Fibroblast of lung (primary cell): Measurements from ENCODE around the gene SNAP47. TPM values are rescaled to one million over a fixed set of nuclear protein-coding genes. Genes with fewer than 3 reads are reported as not detected.
"Not testable (repeated sequence)": the region's sequence is repeated elsewhere in the genome, so short reads cannot be mapped to it uniquely, and the experiment has no call there.

Experiments used
- DNase-seq, 2 donors: peaks; one replicate each; pipeline versions ENCODE4 v3.0.0 to v3.0.0-alpha.2; 2010; ENCODE audit warnings: low read depth in 2 of 2
- H2AFZ ChIP-seq: 2 replicates; pipeline ENCODE4 v1.5.1; 2012; ENCODE audit warnings: low read length, control low read depth, inconsistent platforms
- H3K27ac ChIP-seq: 2 replicates; pipeline ENCODE4 v1.5.1; 2011; ENCODE audit warnings: low read length, control low read depth; ENCODE audit not compliant: insufficient read depth
- H3K27me3 ChIP-seq: 2 replicates; pipeline ENCODE4 v1.5.1; 2011; ENCODE audit warnings: mild to moderate bottlenecking, low read length; ENCODE audit not compliant: control insufficient read depth, insufficient read depth
- H3K36me3 ChIP-seq: 2 replicates; pipeline ENCODE4 v1.5.1; 2011; ENCODE audit warnings: low read length; ENCODE audit not compliant: control insufficient read depth, insufficient read depth
- H3K4me1 ChIP-seq: 2 replicates; pipeline ENCODE4 v1.5.1; 2011; ENCODE audit warnings: low read length; ENCODE audit not compliant: control insufficient read depth, insufficient read depth; ENCODE audit errors: extremely low read depth
- H3K4me2 ChIP-seq: 2 replicates; pipeline ENCODE4 v1.5.1; 2011; ENCODE audit warnings: low read length, control low read depth; ENCODE audit not compliant: insufficient read depth; ENCODE audit errors: extremely low read depth
- H3K4me3 ChIP-seq, 4 experiments: fragments of 200-600 bp in 1 of 4; sonication (generic) in 1 of 4; replicated peaks in 1 of 4; 2 replicates each; pipeline ENCODE4 v1.5.1; 2011 to 2016; ENCODE audit warnings: low read length in 4 of 4, low read depth in 3 of 4, mild to moderate bottlenecking in 3 of 4, control low read depth in 2 of 4, inconsistent platforms in 1 of 4, mixed read lengths in 1 of 4; ENCODE audit not compliant: insufficient read depth in 1 of 4; ENCODE audit errors: control extremely low read depth in 1 of 4
- H3K79me2 ChIP-seq: 2 replicates; pipeline ENCODE4 v1.5.1; 2012; ENCODE audit warnings: mild to moderate bottlenecking, low read length, inconsistent platforms; ENCODE audit not compliant: control insufficient read depth, insufficient read depth
- H3K9ac ChIP-seq: 2 replicates; pipeline ENCODE4 v1.5.1; 2011; ENCODE audit warnings: mild to moderate bottlenecking, low read length, control low read depth; ENCODE audit not compliant: insufficient read depth
- H3K9me3 ChIP-seq: 2 replicates; pipeline ENCODE4 v1.5.1; 2012; ENCODE audit warnings: low read depth, low read length; ENCODE audit not compliant: control insufficient read depth, insufficient read depth
- H4K20me1 ChIP-seq: 2 replicates; pipeline ENCODE4 v1.5.1; 2011; ENCODE audit warnings: low read length; ENCODE audit not compliant: control insufficient read depth, insufficient read depth; ENCODE audit errors: extremely low read depth
- EZH2 ChIP-seq: IDR thresholded peaks from 2 replicates; pipeline ENCODE4 v1.5.1; 2012; ENCODE audit warnings: low read length, control low read depth, mild to moderate bottlenecking; ENCODE audit errors: missing control alignments
- polyA plus RNA-seq, 2 donors: library from polyadenylated mRNA; depleted of rRNA in 1 of 2; stranded (reverse) in 1 of 2; unstranded in 1 of 2; fragments of >200 nt; gene quantifications; 2 replicates each; pipeline ENCODE4 v1.2.1, GENCODE V29; 2011 to 2012; ENCODE audit warnings: missing spikeins in 1 of 2
- total RNA-seq: library from RNA; depleted of rRNA; stranded (reverse); fragments of >200 nt; gene quantifications from 2 replicates; pipeline ENCODE4 v1.2.1, GENCODE V29; 2014
- TF ChIP-seq, protein P1 (sequence below), 2 donors: IDR thresholded peaks in 1 of 2; conservative IDR thresholded peaks in 1 of 2; 1 replicate in 1 of 2; 2 replicates in 1 of 2; pipeline ENCODE4 v1.5.1; 2011 to 2012; ENCODE audit warnings: low read length in 2 of 2, control low read depth in 1 of 2, inconsistent platforms in 1 of 2, low read depth in 1 of 2, mild to moderate bottlenecking in 1 of 2

Gene SNAP47
- total and polyA plus RNA-seq, 2 donors (not counting 1 experiment from before 2014, with no cell fraction given): 32.4 to 66.9 TPM

DNA sequence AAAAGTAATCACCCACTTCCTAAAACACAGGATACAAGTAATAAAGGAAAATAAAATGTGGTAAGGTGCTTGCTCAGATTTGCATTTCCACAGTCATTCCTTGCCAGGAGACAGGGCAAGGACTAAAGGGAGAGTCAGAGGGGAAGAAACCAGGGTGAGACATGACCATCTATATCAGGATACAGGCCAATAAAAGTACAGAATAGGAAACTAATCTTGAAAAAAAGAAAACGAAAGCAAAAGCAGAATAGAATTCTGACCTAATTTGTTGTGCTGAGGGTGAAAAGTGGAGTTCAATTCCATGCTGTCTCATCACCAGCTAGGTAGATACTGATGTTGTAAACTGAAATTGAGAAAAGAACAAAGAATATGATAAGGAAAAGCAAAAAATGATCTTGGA is 27.4 kb upstream of the SNAP47 start:
- Histone ChIP-seq H3K4me2 (no peak overlapping the region), H4K20me1 (no peaks in the 10 kb centered on the region)

GRCh38 chr1:227709451-227709850 is 25.8 kb upstream of the SNAP47 start:
- Histone ChIP-seq H3K36me3 (no peaks in the 10 kb centered on the region), H3K27me3 (no peaks in the 10 kb centered on the region), H4K20me1 (no peaks in the 10 kb centered on the region), H3K79me2 (no peaks in the 10 kb centered on the region), H3K27ac (no peak overlapping the region), H3K9me3 (no peaks in the 10 kb centered on the region), H2AFZ (no peak overlapping the region), H3K4me2 (no peak overlapping the region), H3K4me1 (no peaks in the 10 kb centered on the region), H3K9ac (no peak overlapping the region), H3K4me3 (no peak overlapping the region)
- TF ChIP-seq EZH2: no peak
- TF ChIP-seq, protein P1, sequence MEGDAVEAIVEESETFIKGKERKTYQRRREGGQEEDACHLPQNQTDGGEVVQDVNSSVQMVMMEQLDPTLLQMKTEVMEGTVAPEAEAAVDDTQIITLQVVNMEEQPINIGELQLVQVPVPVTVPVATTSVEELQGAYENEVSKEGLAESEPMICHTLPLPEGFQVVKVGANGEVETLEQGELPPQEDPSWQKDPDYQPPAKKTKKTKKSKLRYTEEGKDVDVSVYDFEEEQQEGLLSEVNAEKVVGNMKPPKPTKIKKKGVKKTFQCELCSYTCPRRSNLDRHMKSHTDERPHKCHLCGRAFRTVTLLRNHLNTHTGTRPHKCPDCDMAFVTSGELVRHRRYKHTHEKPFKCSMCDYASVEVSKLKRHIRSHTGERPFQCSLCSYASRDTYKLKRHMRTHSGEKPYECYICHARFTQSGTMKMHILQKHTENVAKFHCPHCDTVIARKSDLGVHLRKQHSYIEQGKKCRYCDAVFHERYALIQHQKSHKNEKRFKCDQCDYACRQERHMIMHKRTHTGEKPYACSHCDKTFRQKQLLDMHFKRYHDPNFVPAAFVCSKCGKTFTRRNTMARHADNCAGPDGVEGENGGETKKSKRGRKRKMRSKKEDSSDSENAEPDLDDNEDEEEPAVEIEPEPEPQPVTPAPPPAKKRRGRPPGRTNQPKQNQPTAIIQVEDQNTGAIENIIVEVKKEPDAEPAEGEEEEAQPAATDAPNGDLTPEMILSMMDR (conservative IDR thresholded peaks at IDR 0.05 in 1 of 2, IDR thresholded peaks at IDR 0.05 in 1 of 2; ENCODE audit: low read depth in 1 of 2, low read length in 2 of 2): no peak
- no peak for DNase-seq

More for the DNA sequence above, 27.4 kb upstream of the SNAP47 start:
- no peaks in the 10 kb centered on the region for H3K27me3 ChIP-seq
- no peak overlapping the region for H3K27ac ChIP-seq
- no peaks in the 10 kb centered on the region for H3K79me2 ChIP-seq
- no peaks in the 10 kb centered on the region for H3K9me3 ChIP-seq
- no peak overlapping the region for H2AFZ ChIP-seq
- no peak overlapping the region for H3K9ac ChIP-seq
- no peak overlapping the region for H3K4me3 ChIP-seq
- no peaks in the 10 kb centered on the region for H3K36me3 ChIP-seq
- H3K4me1 ChIP-seq: no peaks in the 10 kb centered on the region
- DNase-seq: no peak
- TF ChIP-seq, protein P1 (conservative IDR thresholded peaks at IDR 0.05 in 1 of 2, IDR thresholded peaks at IDR 0.05 in 1 of 2; ENCODE audit: low read depth in 1 of 2, low read length in 2 of 2): no peak
- no peak for TF ChIP-seq EZH2

GRCh38 chr1:227710474-227710873 is 24.8 kb upstream of the SNAP47 start:
- H3K4me1 ChIP-seq, H2AFZ ChIP-seq, H3K36me3 ChIP-seq, H3K4me3 ChIP-seq, H3K9me3 ChIP-seq, H3K27me3 ChIP-seq, DNase-seq, H3K27ac ChIP-seq, H3K9ac ChIP-seq, H3K79me2 ChIP-seq, H3K4me2 ChIP-seq, H4K20me1 ChIP-seq: not testable (repeated sequence)
